NOMO-1 (cell line): Measurements from ENCODE around the gene ERC2.
A peak's percentile ranks its signal among the peaks of the same experiment; 100 is the strongest.
"Not testable (repeated sequence)": the region's sequence is repeated elsewhere in the genome, so short reads cannot be mapped to it uniquely, and the experiment has no call there.

Experiments used
- DNase-seq, 2 experiments: peaks; one replicate each; lab custom pipeline; 2025; ENCODE audit not compliant: unreplicated experiment in 2 of 2; lab: John Stamatoyannopoulos, UW

Gene ERC2

DNA sequence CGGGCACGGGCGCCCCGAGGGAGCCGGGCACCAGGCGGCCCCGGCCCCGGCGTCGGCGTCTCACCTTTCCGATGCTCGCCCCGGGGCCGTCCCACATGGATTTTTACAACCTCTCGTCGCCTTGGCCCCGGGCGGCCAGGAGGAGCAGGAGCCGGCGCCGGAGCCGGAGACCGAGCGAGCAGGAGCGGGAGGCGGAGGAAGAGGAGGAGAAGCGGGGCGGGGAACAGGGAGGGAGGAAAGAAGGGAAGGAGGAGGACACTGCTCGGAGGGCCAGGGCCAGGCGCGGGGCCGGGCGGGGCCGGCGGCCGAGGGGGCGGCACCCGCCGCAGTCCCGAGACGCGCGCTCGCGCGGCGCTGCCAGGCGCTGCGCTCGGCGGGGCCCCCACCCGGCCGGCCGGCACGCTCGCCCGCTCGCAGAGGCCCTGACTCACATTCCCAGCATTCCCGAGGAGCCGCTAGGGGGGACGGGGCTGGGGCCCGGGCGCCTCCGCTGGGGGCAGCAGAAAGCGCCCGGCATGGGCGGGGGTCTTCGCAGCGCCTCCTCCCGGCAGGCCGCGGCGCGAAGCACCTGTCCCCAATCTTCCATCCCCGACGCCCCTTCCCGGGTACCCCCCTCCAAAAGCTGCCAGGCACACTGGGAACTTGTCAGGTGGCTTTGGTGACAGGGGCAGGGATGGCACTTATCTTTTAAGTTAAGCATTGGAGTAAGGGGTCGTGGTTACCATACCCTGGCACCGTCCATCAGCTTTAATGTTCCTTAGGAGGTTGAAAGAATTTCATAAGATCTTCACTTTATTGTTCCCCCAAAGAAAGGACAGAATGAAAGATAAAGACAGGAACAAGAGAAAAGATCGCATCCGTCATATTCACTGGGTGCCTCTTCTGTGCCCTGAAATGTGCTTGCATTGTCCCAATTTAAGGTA is at the start of gene ERC2:
ERC2 (minus strand) TSS at position 284 of the 923 bp plus-strand sequence.
- DNase-seq = no peak

DNA sequence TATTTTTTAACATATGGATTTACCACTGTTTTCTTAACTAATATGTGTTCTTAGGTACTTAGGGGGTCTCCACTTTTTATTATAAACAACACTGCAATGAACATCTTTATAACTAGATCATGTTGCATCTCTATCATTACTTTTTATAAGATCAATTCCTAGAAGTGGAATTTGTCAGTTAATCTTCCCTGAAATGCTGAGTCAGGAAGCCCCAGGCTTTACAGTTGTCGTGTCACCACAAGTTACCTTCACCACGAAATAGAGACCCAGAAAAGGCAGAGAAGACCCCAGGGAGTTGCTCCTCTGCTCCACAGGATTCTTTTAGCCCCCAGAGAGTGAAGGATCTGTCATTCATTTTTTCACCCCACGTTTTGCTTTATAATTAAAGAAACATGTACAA is 34.5 kb upstream of the ERC2 start:
- no peak for DNase-seq

DNA sequence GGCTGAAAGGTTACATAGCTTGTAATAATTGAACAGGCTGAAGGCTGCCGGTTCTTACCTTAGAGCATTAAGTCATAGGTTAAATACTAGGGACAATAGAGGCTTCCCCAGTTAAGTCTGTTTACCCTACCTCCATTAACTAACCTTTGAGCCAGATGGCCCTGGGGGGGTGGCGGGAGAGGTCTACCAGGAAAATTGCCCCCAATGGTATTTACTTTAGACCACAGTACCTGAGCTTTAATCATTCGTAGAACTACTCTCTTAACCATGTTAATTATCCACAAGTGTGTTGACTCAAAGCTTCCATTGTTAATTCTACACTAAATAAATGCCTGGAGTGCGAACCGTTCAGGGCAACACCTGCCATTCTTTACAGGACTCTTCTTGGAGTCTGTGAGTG is 28.1 kb upstream of the ERC2 start:
- DNase-seq = not testable (repeated sequence)

DNA sequence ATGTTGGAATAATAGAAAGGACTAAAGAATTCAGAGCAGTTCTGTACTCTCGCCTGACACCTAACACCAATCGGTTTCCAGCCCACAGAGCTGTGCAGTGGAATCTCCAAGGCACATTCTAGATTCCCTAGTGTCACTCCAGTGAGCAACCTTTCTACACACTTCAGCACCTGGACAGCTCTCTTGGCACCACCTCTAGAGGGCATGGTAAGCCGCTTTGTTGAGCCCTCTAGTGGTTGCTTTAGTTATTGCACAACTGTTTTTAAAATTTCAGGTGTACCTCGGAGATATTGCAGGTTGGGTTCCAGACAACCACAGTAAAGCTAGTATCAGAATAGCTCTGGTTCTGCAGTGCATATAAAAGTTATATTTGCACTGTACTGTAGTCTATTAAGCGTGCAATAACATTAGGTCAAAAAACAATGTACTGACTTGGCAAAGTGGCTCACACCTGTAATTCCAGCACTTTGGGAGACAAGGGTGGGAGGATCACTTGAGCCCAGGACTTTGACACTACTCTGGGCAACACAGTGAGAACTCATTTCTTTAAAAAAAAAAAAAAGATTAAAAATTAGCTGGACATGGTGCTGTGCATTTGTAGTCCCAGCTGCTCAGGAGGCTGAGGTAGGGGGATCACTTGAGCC is 26.5 kb upstream of the ERC2 start:
- DNase-seq = peak; percentile 68 to 74

DNA sequence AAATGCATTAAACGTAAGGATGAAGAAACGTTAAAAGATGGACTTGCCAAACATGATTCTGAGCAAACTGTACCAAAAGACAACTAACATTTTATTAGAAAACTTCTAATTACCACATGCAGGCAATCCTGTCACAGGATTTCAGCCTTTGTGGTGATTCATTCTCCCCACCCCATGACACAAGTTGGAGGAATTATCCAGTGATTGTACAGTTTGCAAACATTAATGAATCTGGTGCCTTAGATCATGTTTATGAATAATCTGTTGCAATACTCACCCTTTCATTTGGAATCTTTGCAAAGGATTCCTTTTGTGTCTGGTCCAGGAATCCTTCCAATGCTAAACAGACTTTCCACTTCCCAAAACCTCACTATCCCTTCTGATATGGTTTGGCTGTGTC is 23.3 kb upstream of the ERC2 start:
- DNase-seq = no peak

DNA sequence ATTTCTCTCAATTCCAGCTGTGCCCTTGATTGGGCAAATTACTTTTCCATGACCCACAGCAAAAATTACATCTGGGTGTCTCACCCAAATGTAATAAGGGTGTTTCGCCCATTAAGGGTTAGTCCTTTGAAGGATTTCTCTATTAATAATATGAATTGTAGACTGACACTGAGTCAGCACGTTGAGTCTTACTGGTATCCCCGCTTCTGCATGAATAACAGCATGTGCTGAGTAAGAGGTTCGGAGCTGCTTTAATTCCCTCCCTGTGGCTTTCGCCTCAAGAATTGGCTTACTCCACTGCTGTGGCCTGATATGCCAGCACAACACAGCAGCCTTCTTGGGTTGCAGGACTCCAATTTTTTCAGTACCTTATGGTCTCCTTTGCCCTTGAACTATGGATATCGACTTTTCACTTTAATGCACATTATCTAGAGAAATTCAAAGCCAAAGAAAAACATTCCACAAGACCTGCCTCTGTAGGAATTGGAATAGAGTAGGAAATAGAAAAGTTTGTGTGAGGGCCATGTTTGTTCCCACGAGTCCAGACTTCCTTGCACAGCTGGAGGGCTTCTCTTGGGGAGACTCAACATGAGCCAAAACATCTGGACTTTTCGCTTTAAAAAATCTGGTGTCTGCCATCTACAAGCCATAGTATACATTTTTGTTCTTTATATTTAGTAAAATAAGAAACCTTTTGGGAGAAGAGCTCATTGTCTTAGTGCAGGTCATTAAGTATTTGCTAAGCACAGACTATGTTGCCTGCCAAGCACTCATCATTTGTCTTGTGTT is 20.7 kb upstream of the ERC2 start:
- DNase-seq = no peak

DNA sequence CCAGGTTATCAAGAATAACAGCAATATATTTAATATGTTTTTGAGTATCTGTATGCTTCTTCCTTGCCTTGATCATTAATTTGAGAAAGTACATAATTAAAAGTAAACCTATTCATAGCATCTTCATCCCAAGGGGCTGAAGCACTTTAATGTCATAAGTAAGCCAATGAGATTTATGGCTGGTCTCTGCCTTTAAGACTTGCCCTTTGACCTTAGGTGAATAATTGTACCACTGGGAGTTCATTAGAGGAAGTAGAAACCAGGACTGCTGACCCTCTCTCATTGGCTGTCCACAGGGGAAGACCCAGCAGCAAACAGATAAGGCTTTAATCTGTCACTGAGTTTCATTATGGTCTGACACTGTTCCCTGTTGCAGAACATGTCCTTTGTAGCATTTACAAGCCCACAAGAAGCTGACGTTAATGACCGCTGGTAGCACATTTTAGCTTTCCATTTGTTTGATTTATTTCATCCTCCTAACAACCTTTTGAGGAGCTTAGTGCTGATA is 16.3 kb upstream of the ERC2 start:
- DNase-seq = no peak

DNA sequence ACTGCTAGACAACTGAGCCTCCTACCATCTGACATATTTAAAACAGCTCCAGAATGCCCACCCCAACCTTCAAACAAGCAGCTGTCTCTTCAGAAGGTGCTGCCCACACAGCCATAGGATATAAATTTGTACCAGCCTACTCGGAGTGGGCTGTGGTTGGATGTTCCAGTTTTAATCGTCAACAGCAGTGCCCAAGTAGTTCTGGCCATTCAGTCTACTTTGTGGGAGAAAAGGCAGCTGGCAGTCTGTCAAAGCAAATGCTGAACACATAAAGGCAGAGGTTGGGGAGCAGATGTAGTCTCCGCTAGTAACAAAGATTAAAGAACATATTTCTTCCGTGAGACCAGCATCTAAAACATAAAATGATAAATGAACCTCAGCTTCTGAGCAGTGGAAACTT is 15.9 kb upstream of the ERC2 start:
- DNase-seq = no peak

DNA sequence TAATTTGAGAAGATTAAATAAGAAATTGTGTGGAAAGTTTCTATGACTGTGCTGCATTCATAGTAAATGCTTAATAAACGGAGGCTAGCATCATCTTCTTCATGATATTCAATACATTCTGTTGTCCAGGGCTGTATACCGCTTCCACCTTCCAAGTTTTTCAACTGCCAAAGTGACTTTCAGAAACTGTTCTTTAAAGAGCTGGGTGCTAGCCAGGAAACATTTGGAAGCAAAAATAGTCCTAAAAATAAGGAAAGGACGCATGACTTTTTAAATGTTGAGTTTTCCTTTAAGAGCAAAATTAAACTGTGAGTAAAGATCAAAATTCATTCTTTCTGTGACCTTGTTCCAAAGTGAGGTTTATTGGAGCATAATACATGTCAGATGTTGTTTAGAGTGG is 9.4 kb upstream of the ERC2 start:
- no peak for DNase-seq

DNA sequence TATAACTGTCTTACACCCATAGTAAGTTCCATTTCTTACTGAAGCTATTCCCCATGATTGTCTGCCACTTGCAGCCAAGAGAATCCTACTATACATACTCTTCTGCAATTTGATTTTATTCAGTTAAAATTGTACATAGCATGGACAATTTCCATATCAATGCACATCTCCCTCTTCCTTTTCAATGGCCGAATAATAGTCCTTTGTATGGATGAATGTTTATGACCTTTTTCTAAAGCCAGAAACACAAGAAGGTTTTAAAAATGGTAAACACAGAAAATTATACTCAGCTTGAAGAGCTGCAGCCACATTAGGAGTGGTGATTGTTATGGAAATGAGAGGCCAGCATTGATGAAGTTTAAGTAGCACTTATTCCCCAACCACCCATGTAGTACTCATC is 8.5 kb upstream of the ERC2 start:
- DNase-seq = no peak

DNA sequence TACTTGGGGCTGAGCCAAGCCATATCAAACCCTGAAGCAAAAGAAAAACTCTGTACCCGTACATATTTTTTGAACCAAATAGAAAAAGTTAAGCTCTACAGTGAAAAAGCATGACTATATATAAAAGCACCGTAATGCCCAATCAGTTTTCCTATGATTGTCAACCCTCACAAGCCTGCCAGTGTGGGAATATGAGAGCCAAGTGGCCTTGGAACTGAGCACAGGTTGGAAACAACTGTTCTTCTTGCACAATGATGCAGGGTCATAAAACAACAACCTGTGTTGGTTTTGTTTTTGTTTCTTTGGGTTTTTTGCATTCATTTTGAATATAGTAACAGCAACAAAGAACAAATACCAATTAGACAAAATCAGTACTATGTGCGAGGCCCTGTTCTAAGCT is 3.5 kb upstream of the ERC2 start:
- no peak for DNase-seq

DNA sequence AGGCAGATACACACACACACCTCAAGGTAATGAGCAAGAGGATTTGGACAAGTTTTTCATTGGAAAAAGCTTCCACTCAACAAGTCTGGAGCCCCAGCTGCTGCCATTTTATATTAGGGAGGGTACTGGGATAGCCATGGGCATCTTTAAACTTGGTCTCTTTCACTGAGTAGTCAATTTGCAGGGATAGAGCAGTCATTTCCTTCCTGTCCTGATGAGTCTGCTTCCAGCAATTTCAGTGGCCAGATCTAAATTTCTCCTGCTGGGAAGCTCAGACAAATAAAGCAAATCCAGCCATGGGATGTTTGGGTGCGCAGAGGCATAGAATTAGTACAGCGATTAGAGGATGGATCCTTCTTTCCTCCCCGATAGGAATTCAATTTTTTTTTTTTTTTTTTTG is 874 bp upstream of the ERC2 start:
- DNase-seq = no peak

DNA sequence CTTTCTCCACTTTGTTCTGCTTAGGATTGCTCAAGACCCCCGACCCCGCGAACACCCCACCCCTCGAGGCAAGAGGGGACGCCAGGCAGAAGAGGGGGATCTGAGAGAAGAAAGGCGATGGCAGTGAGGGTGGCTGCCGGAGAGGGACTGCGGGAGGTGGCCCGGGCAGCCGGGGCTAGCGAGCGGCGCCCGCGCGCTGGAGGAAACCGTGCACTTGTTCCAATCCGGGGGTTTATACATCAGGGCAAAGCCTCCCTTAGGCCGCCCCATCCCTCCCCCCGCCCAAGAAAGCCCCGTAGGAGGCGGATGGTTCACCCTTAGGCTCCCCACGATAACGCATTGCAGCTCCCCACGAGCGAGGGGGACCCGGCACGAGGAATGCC is 475 bp downstream of the ERC2 start:
- DNase-seq = no peak

DNA sequence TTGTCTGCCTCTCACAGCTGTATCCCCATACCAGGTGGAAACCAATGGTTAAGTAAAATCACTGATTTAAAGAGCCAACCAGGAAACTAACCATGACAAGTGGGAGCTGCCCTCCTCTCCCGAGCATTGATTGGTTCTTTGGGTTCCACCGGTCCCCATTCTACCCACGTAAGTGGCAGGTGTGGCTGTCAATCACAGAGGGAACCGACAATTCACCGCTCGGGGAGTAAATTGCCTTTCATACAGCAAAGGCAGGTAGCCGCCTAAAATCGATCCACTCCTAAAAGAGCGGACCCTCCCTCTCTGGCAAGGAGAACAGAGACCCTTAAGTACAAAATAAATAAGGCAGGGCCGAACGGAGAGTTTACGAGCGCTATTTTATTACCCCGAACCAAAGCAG is 1.2 kb downstream of the ERC2 start:
- DNase-seq = no peak

DNA sequence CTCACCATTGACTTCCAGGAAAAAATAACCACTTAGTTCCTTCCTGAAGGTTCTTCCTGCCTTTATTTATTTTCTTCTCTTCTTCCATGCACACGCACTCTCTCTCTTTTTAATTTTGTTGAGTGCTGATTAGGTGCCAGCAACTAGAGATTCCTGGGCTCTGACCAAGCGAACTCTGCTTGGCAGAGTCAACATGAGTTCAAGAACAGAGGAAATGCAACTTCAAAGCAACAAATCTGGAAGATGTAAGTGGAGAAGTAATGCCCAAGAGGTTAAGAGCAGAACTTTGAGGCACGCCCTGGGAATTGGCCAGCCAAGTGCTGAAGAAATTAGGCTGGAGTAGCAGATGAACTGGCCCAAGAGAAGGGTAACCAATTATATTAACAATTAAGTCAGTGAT is 8.5 kb downstream of the ERC2 start:
- no peak for DNase-seq

DNA sequence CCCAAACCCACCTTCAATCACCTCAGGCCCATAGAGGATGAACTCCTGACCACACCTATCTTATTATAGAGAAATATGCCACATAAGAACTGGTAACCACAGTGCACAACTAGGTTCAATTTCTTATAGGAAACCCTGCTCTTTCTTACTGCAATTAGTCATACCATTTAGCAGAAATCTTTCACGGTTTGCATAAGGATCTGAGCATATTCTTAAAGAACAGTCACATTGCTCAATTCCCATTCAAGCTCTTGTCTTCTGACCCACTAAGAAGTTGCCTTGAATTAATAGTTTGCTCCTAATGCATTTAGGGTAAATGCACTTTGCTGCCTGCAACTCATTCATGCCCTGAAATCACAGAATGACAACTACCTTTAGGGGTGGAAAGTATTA is 9.2 kb downstream of the ERC2 start:
- DNase-seq = no peak

DNA sequence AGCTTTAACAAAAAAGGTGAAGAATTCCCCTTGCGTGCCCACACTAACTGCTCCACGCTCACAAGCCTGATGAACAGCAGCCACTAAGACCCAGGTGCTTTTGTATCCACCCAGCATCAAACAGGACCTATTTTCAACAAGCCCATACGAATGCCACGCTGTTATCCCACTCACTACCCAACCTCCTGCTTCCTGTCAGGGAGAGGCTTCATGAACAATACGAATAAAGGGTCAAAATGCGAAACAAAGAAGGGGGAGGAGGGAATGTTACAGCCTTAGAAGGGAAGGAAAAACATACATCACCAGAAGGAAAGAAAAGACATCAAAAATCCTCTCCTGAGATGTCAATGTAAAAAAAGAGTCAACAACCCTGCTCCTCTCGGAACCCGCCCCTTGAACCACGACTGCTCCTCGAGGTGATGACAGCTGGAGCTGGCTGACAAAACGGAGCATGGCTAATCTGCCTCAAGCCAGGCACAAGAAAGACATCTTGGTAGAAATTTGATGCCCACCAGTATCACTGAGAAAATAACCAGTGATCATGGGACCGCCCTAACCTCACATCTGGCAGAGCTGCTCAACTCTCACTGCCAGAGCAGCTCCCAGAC is 9.7 kb downstream of the ERC2 start:
- no peak for DNase-seq

DNA sequence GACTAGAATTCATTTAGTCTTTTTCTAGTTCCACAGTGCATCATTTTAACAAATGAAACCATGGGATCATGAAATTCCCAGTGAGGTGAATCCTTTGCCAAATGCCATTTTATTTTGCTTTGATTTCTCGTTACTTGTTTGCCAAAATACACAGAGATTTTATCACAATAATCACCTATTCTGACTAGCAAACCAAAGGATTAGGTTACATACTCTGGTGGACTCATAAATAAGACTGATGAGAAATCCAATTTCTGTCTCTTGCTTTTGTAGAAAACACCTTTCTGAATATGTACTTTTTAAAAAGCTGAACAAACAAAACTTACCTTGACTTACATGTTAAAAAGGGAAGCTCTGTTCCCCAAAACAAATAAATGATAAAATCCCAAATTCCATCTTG is 12.2 kb downstream of the ERC2 start:
- DNase-seq = no peak

DNA sequence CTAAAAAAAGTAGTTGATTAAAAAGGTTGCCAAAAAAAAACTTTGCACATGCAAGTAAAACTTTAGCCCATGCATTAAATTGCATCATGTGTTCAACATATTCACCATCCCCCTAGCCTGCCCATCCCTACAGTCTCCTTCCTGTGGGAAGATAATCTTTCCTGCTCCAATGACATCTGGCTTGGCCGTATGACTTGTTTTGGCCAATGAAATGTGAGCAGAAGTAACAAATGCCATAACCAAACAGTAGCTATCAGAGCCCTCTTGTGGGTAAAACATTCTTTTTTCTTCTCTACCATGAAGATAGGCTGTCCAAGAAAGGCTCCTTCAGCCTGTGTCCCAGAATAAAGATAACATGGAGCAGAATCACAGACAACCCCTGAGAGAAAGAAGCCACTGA is 15.3 kb downstream of the ERC2 start:
- no peak for DNase-seq

DNA sequence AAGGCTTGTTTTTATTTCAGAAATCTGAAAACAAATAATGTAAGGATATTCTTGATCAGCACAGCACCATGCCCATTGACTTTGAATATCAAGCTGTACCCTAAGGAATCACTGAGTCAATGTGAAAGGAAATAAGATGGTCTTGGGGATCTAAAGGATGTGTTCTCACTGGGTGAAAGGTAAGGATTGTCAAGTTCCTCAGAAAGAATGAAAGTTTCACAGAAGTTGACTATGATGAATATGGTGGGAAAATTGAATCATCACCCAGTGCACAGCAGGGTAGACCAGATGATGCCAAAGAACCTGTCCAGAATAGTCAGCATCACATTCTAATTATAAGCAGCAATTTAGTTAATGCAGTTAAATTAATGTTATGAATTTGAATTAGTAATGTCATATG is 16.2 kb downstream of the ERC2 start:
- no peak for DNase-seq

DNA sequence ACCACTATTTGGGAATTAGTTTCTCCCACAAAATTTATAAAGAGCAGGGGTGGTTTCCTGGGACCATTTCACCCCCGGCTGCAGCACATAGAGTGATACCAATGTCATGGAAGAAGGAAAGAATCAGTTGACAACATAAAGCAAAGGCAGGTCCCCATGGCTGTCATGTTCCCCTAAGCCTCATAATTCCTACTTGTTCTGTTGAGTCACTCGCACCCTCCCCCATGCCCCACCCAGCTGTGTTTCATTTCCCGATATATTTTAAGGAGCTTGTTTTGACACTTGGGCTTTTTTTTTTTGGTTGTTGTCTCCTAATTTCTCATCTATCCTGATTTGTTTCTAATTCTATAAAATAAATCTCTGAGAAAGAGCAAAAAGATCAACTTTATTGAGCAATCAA is 24.9 kb downstream of the ERC2 start:
- DNase-seq = peak in 1 of 2 experiments; percentile 13
